Right lobe of liver (tissue), 6 donors: ENCODE data around the gene ARID3B. TPM values are rescaled to one million over a fixed set of nuclear protein-coding genes. Genes with fewer than 3 reads are reported as not detected.

Source experiments
- ATAC-seq, 4 donors: fragments of 200-7000 bp; cut with Tn5 transposase; one replicate each; pipeline ENCODE4 v1.9.1; 2020; ENCODE audit warnings: mild to moderate bottlenecking in 4 of 4, moderate library complexity in 4 of 4
- DNase-seq, 3 donors: peaks; one replicate each; pipeline ENCODE4 v3.0.0-alpha.2; 2020
- H3K27ac ChIP-seq, 3 donors: fragments of 200-600 bp; one replicate each; pipeline ENCODE4 v1.8.0; 2022
- H3K27me3 ChIP-seq, 2 donors: fragments of 200-600 bp; one replicate each; pipeline ENCODE4 v1.8.0; 2022
- H3K36me3 ChIP-seq, 4 donors: fragments of 200-600 bp; sonication (generic) in 1 of 4; one replicate each; pipeline versions ENCODE4 v1.5.1 to v1.8.0; 2017 to 2022; ENCODE audit warnings: control low read depth in 1 of 4
- H3K4me1 ChIP-seq, 4 donors: fragments of 200-600 bp; sonication (generic) in 1 of 4; one replicate each; pipeline versions ENCODE4 v1.5.1 to v1.8.0; 2017 to 2022; ENCODE audit warnings: control low read depth in 1 of 4
- H3K4me3 ChIP-seq, 3 donors: fragments of 200-600 bp; one replicate each; pipeline ENCODE4 v1.8.0; 2022
- H3K9me3 ChIP-seq, 4 donors: fragments of 200-600 bp; sonication (generic) in 1 of 4; one replicate each; pipeline versions ENCODE4 v1.5.1 to v1.8.0; 2017 to 2022; ENCODE audit warnings: control low read depth in 1 of 4
- POLR2A ChIP-seq: fragments of 450-650 bp; IDR thresholded peaks from one replicate; pipeline ENCODE4 v1.6.1; 2017; ENCODE audit warnings: antibody characterized with exemption, mild to moderate bottlenecking
- WGBS: methylation state at CpG from one replicate; pipeline ENCODE4 v1.1.6; 2018; ENCODE audit warnings: low coverage, low lambda C conversion rate; ENCODE audit not compliant: insufficient coverage; ENCODE audit errors: missing lambda C conversion rate; 5-methylcytosine and 5-hydroxymethylcytosine counted together
- intact Hi-C, 2 donors: fragments of 100-400 bp; cut with DNase I; formaldehyde crosslinking; loops; one replicate each; pipeline versions ENCODE4 v1.11.2 to v1.14.1; 2022
- total RNA-seq, 6 experiments: library from RNA; depleted of rRNA in 2 of 6; stranded (reverse); fragments of >200 nt in 2 of 6; fragmentation: NEBNext Ultra II Directional in 3 of 6; extraction: Animal tissue kit (Norgen Biotek cat#: 25700) in 3 of 6; gene quantifications; one replicate each; pipeline versions ENCODE4 v1.1.0 to v1.2.4, GENCODE V29; 2016 to 2023
- TF ChIP-seq, protein P1 (sequence below), 4 donors: fragments of 200-600 bp in 3 of 4; fragments of 450-650 bp in 1 of 4; IDR thresholded peaks; one replicate each; pipeline versions ENCODE4 v1.5.1 to v1.8.0; 2016 to 2022; ENCODE audit warnings: antibody characterized with exemption in 4 of 4, mild to moderate bottlenecking in 2 of 4
- donor health status: DM: no; HTN: yes; CAD: no.
- donor health status: DM: no; HTN: no; CAD: no.
- donor health status: DM: no; HTN: no; CAD: no.
- donor health status: DM: no; HTN: yes; CAD: no.
- donor health status: DM: no; HTN: yes; CAD: no.

The ARID3B gene
- total RNA-seq, 6 experiments from 2014 or later, result 1.5 to 3.2 (median 2.3) TPM

- Histone ChIP-seq H3K36me3 (no peaks in the 10 kb centered on the region), H3K27ac (no peak overlapping the region), H3K4me1 (no peaks in the 10 kb centered on the region), H3K27me3 (no peaks in the 10 kb centered on the region), H3K9me3 (no peaks in the 10 kb centered on the region), H3K4me3 (no peak overlapping the region)
- ATAC-seq (no peak), DNase-seq (no peak)
- intact Hi-C loops, result no loop called here
- WGBS, result no CpG with 5 or more reads among the region's 5 CpGs
- no peak for TF ChIP-seq POLR2A
- TF ChIP-seq, protein P1, sequence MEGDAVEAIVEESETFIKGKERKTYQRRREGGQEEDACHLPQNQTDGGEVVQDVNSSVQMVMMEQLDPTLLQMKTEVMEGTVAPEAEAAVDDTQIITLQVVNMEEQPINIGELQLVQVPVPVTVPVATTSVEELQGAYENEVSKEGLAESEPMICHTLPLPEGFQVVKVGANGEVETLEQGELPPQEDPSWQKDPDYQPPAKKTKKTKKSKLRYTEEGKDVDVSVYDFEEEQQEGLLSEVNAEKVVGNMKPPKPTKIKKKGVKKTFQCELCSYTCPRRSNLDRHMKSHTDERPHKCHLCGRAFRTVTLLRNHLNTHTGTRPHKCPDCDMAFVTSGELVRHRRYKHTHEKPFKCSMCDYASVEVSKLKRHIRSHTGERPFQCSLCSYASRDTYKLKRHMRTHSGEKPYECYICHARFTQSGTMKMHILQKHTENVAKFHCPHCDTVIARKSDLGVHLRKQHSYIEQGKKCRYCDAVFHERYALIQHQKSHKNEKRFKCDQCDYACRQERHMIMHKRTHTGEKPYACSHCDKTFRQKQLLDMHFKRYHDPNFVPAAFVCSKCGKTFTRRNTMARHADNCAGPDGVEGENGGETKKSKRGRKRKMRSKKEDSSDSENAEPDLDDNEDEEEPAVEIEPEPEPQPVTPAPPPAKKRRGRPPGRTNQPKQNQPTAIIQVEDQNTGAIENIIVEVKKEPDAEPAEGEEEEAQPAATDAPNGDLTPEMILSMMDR (IDR thresholded peaks at IDR 0.05), result no peak
Observed at GRCh38 chr15:74558706-74559105, 17.7 kb downstream of the ARID3B start.

GRCh38 chr15:74563442-74563841 lies 22.4 kb downstream of the ARID3B start:
- H3K27ac ChIP-seq, result no peak overlapping the region
- TF ChIP-seq, protein P1 (IDR thresholded peaks at IDR 0.05), result no peak
- 95% methylated on average over 2 of the region's 3 CpGs for WGBS

DNA sequence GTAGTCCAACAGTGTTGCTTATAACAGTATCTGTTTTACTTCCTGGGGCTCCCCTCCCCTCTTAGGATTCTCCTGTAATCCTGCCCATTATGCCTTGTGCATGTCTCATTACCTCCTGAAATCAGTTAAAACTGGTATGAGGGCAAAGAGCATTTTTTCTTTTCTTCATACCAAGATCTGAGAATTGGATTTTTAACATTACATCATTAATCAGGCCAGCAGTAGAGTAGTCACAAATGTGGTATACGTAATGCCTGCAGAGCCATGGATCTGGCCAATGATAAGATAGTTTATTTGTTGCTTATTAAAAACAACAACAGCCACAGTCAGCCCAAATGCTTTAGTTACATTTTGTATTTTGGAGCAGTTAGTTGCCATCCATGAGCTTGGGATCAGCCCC lies 23.2 kb downstream of the ARID3B start:
- Histone ChIP-seq H3K9me3 (no peaks in the 10 kb centered on the region), H3K27me3 (no peaks in the 10 kb centered on the region), H3K4me1 (no peaks in the 10 kb centered on the region), H3K27ac (no peak overlapping the region), H3K4me3 (no peak overlapping the region), H3K36me3 (no peaks in the 10 kb centered on the region)
- TF ChIP-seq, protein P1 (IDR thresholded peaks at IDR 0.05), result no peak
- no peak for TF ChIP-seq POLR2A
- DNase-seq, result no peak
- intact Hi-C loops, result no loop called here
- WGBS, result 100% methylated on average over 1 of the region's 1 CpG
- no peak for ATAC-seq

More at GRCh38 chr15:74563442-74563841, 22.4 kb downstream of the ARID3B start:
- ATAC-seq (no peak), DNase-seq (no peak)
- H3K4me1 ChIP-seq, result no peaks in the 10 kb centered on the region
- H3K27me3 ChIP-seq, result no peaks in the 10 kb centered on the region
- no peaks in the 10 kb centered on the region for H3K9me3 ChIP-seq
- no peaks in the 10 kb centered on the region for H3K36me3 ChIP-seq
- intact Hi-C loops, result no loop called here
- H3K4me3 ChIP-seq, result no peak overlapping the region

- DNase-seq (no peak), ATAC-seq (no peak)
- 81% methylated on average over 2 of the region's 2 CpGs for WGBS
- Histone ChIP-seq H3K27ac (no peak overlapping the region), H3K9me3 (no peaks in the 10 kb centered on the region), H3K4me1 (no peaks in the 10 kb centered on the region), H3K27me3 (no peaks in the 10 kb centered on the region), H3K4me3 (no peak overlapping the region), H3K36me3 (no peaks in the 10 kb centered on the region)
- no peak for TF ChIP-seq POLR2A
- TF ChIP-seq, protein P1 (IDR thresholded peaks at IDR 0.05), result no peak
- intact Hi-C loops, result no loop called here
Observed at GRCh38 chr15:74565381-74566085, 24.5 kb downstream of the ARID3B start.
